DOHH2 (cell line): ENCODE measurements around the gene TCF12.

ENCODE experiments used
- CTCF ChIP-seq: fragments of 200-600 bp; sonication (generic); IDR thresholded peaks from one replicate; pipeline ENCODE4 v1.5.1; 2014; ENCODE audit warnings: antibody characterized with exemption, mild to moderate bottlenecking, low read depth, low read length; ENCODE audit not compliant: poor library complexity, severe bottlenecking
- EZH2phosphoT487 ChIP-seq: fragments of 200-600 bp; sonication (generic); IDR thresholded peaks from 2 replicates; pipeline ENCODE4 v1.6.1; 2017; ENCODE audit warnings: borderline replicate concordance, mild to moderate bottlenecking, antibody characterized with exemption, low read length, moderate library complexity, mixed read lengths

- TF ChIP-seq CTCF (no peak), EZH2phosphoT487 (no peak)
Observed at GRCh38 chr15:57332326-57332725, 413.9 kb downstream of the TCF12 start.
